MM.1S (cell line): Measurements from ENCODE around the gene NAGA.

Source experiments
- DNase-seq: peaks from one replicate; pipeline ENCODE4 v3.0.0-alpha.2; 2015
- H2AFZ ChIP-seq: fragments of 300-600 bp; sonication (generic); 2 replicates; pipeline ENCODE4 v1.6.0; 2016; ENCODE audit warnings: antibody characterized with exemption, low read length
- H3F3A ChIP-seq: fragments of 300-600 bp; sonication (generic); 2 replicates; pipeline ENCODE4 v1.6.1; 2016; ENCODE audit warnings: mild to moderate bottlenecking, antibody characterized with exemption, low read length, moderate library complexity, mixed read lengths; ENCODE audit not compliant: insufficient read depth
- H3K27ac ChIP-seq: fragments of 300-600 bp; sonication (generic); 2 replicates; pipeline ENCODE4 v1.5.1; 2016; ENCODE audit warnings: mild to moderate bottlenecking, low read length
- H3K27me3 ChIP-seq: fragments of 300-600 bp; sonication (generic); replicated peaks from 2 replicates; pipeline ENCODE4 v1.6.0; 2016; ENCODE audit warnings: low read length; ENCODE audit not compliant: insufficient read depth
- H3K36me3 ChIP-seq: fragments of 300-600 bp; sonication (generic); replicated peaks from 2 replicates; pipeline ENCODE4 v1.6.1; 2016; ENCODE audit warnings: mild to moderate bottlenecking, low read length, mixed read lengths; ENCODE audit not compliant: insufficient read depth
- H3K4me1 ChIP-seq: fragments of 300-600 bp; sonication (generic); 2 replicates; pipeline ENCODE4 v1.6.1; 2016; ENCODE audit warnings: low read length, mixed read lengths
- H3K4me2 ChIP-seq: fragments of 300-600 bp; sonication (generic); 2 replicates; pipeline ENCODE4 v1.6.0; 2016; ENCODE audit warnings: low read depth, low read length
- H3K4me3 ChIP-seq: fragments of 300-600 bp; sonication (generic); 2 replicates; pipeline ENCODE4 v1.5.1; 2016; ENCODE audit warnings: low read length, mixed read lengths
- H3K79me2 ChIP-seq: fragments of 300-600 bp; sonication (generic); 2 replicates; pipeline ENCODE4 v1.6.1; 2016; ENCODE audit warnings: mixed run types, low read length, mixed read lengths
- H3K9ac ChIP-seq: fragments of 300-600 bp; sonication (generic); 2 replicates; pipeline ENCODE4 v1.6.1; 2016; ENCODE audit warnings: low read length, mixed read lengths
- H3K9me2 ChIP-seq: fragments of 300-600 bp; sonication (generic); replicated peaks from 2 replicates; pipeline ENCODE4 v1.6.1; 2016; ENCODE audit warnings: mild to moderate bottlenecking, low read length, mixed read lengths; ENCODE audit not compliant: insufficient read depth
- H3K9me3 ChIP-seq: fragments of 300-600 bp; sonication (generic); replicated peaks from 2 replicates; pipeline ENCODE4 v1.6.1; 2016; ENCODE audit warnings: mild to moderate bottlenecking, low read length, mixed read lengths; ENCODE audit not compliant: insufficient read depth
- H4K20me1 ChIP-seq: fragments of 300-600 bp; sonication (generic); 2 replicates; pipeline ENCODE4 v1.6.1; 2016; ENCODE audit warnings: mild to moderate bottlenecking, low read length, moderate library complexity, mixed read lengths; ENCODE audit not compliant: insufficient read depth
- CTCF ChIP-seq: fragments of 300-600 bp; sonication (generic); IDR thresholded peaks from 2 replicates; pipeline ENCODE4 v1.5.1; 2016; ENCODE audit warnings: antibody characterized with exemption, low read length, mixed read lengths
- EZH2 ChIP-seq: fragments of 300-600 bp; sonication (generic); optimal IDR thresholded peaks from 2 replicates; pipeline ENCODE3; 2017; ENCODE audit warnings: low read depth, mild to moderate bottlenecking, antibody characterized with exemption, low read length, mixed read lengths
- EZH2phosphoT487 ChIP-seq: fragments of 300-600 bp; sonication (generic); IDR thresholded peaks from 2 replicates; pipeline ENCODE4 v1.6.1; 2018; ENCODE audit warnings: antibody characterized with exemption, low read length

NAGA gene

GRCh38 chr22:42021571-42021970 is 49.0 kb downstream of the NAGA start:
- no peak for DNase-seq
- H3F3A ChIP-seq: no peaks in the 10 kb centered on the region
- H3K9me2 ChIP-seq: no peaks in the 10 kb centered on the region
- H4K20me1 ChIP-seq: no peaks in the 10 kb centered on the region
- H3K79me2 ChIP-seq: no peaks in the 10 kb centered on the region
- H2AFZ ChIP-seq: no peak overlapping the region
- peaks cover 12% of the 10 kb centered on the region for H3K4me1 ChIP-seq
- no peak overlapping the region for H3K9ac ChIP-seq
- H3K27ac ChIP-seq: no peak overlapping the region
- TF ChIP-seq EZH2phosphoT487: no peak
- TF ChIP-seq EZH2: no peak
- no peak for TF ChIP-seq CTCF
- H3K9me3 ChIP-seq: no peaks in the 10 kb centered on the region
- H3K27me3 ChIP-seq: no peaks in the 10 kb centered on the region
- H3K4me3 ChIP-seq: no peak overlapping the region
- H3K4me2 ChIP-seq: no peak overlapping the region
- H3K36me3 ChIP-seq: no peaks in the 10 kb centered on the region

- no peaks in the 10 kb centered on the region for H3F3A ChIP-seq
- H3K36me3 ChIP-seq: no peaks in the 10 kb centered on the region
- H3K4me2 ChIP-seq: no peak overlapping the region
- no peak overlapping the region for H2AFZ ChIP-seq
- H3K27me3 ChIP-seq: no peaks in the 10 kb centered on the region
- H3K4me1 ChIP-seq: peaks cover 12% of the 10 kb centered on the region
- no peaks in the 10 kb centered on the region for H3K79me2 ChIP-seq
- DNase-seq: no peak
- no peak overlapping the region for H3K4me3 ChIP-seq
- no peak overlapping the region for H3K27ac ChIP-seq
- H4K20me1 ChIP-seq: no peaks in the 10 kb centered on the region
- no peak overlapping the region for H3K9ac ChIP-seq
- no peak for TF ChIP-seq EZH2
- TF ChIP-seq EZH2phosphoT487: no peak
- TF ChIP-seq CTCF: no peak
- H3K9me2 ChIP-seq: no peaks in the 10 kb centered on the region
- H3K9me3 ChIP-seq: no peaks in the 10 kb centered on the region
Observed at GRCh38 chr22:42018224-42018623, 52.4 kb downstream of the NAGA start.

GRCh38 chr22:42016111-42016510 is 54.5 kb downstream of the NAGA start:
- Histone ChIP-seq H3K9me3 (no peaks in the 10 kb centered on the region), H2AFZ (no peak overlapping the region), H3K4me3 (no peak overlapping the region), H3K36me3 (no peaks in the 10 kb centered on the region), H3F3A (no peaks in the 10 kb centered on the region), H3K4me2 (no peak overlapping the region), H3K27me3 (no peaks in the 10 kb centered on the region), H3K9me2 (no peaks in the 10 kb centered on the region), H3K4me1 (no peaks in the 10 kb centered on the region), H3K79me2 (no peaks in the 10 kb centered on the region), H3K9ac (no peak overlapping the region), H4K20me1 (no peaks in the 10 kb centered on the region), H3K27ac (no peak overlapping the region)
- no peak for DNase-seq
- TF ChIP-seq EZH2 (no peak), EZH2phosphoT487 (no peak), CTCF (no peak)
